Endothelial cell of umbilical vein (primary cell): Measurements from ENCODE around the gene CDK7. TPM values are rescaled to one million over a fixed set of nuclear protein-coding genes. Genes with fewer than 3 reads are reported as not detected.

ENCODE experiments used
- BruUV-seq: library from RNA; stranded (reverse); fragments of 400-500 nt; replicated peaks from 2 replicates; lab custom pipeline; 2021; lab: Mats Ljungman, UMichigan
- CTCF ChIA-PET: fragments of 300-600, 350-600 bp; sonication (Branson Sonifier 250); formaldehyde crosslinking; loops from one replicate; lab custom pipeline; 2021; ENCODE audit warnings: antibody characterized with exemption, inconsistent platforms; lab: Charles Lee
- POLR2A ChIA-PET: fragments of 300-600, 350-600 bp; sonication (Branson Sonifier 250); formaldehyde crosslinking; loops from one replicate; lab custom pipeline; 2021; ENCODE audit warnings: antibody characterized with exemption, inconsistent platforms; lab: Charles Lee
- DNase-seq: peaks from one replicate; pipeline ENCODE4 v3.0.0-alpha.2; 2011; ENCODE audit warnings: low read depth, low spot score
- FAIRE-seq: peaks from 2 replicates; lab custom pipeline; 2011; peaks lifted over from hg19 to GRCh38; lab: Jason Lieb, UNC
- H2AFZ ChIP-seq: 2 replicates; pipeline ENCODE4 v1.6.0; 2012; ENCODE audit warnings: low read depth, low read length, control low read depth, inconsistent platforms
- H3K27ac ChIP-seq: 2 replicates; pipeline ENCODE4 v1.5.1; 2011; ENCODE audit warnings: low read depth, mild to moderate bottlenecking, control low read depth, low read length, moderate library complexity; ENCODE audit not compliant: insufficient read depth
- H3K27me3 ChIP-seq, 2 experiments: 2 replicates each; pipeline versions ENCODE4 v1.6.0 to v1.6.1; 2011; ENCODE audit warnings: low read length in 2 of 2, mixed read lengths in 1 of 2; ENCODE audit not compliant: control insufficient read depth in 2 of 2, insufficient read depth in 2 of 2
- H3K36me3 ChIP-seq, 2 experiments: 2 replicates in 1 of 2; 3 replicates in 1 of 2; pipeline ENCODE4 v1.5.1; 2011; ENCODE audit warnings: low read length in 2 of 2, mild to moderate bottlenecking in 1 of 2, moderate library complexity in 1 of 2; ENCODE audit not compliant: control insufficient read depth in 2 of 2, insufficient read depth in 2 of 2; ENCODE audit errors: extremely low read depth in 1 of 2
- H3K4me1 ChIP-seq: 3 replicates; pipeline ENCODE4 v1.5.1; 2011; ENCODE audit warnings: mild to moderate bottlenecking, low read length; ENCODE audit not compliant: control insufficient read depth, insufficient read depth; ENCODE audit errors: extremely low read depth
- H3K4me2 ChIP-seq: 2 replicates; pipeline ENCODE4 v1.6.1; 2011; ENCODE audit warnings: low read length, control low read depth, mixed read lengths; ENCODE audit not compliant: insufficient read depth
- H3K4me3 ChIP-seq, 3 experiments: fragments of 200-600 bp in 1 of 3; sonication (generic), shearing (Covaris generic) in 1 of 3; replicated peaks in 1 of 3; 2 replicates each; pipeline ENCODE4 v1.5.1; 2011 to 2016; ENCODE audit warnings: control low read depth in 3 of 3, low read length in 3 of 3, mild to moderate bottlenecking in 2 of 3, inconsistent platforms in 1 of 3, low read depth in 1 of 3, moderate library complexity in 1 of 3; ENCODE audit not compliant: insufficient read depth in 1 of 3
- H3K79me2 ChIP-seq: 2 replicates; pipeline ENCODE4 v1.6.0; 2012; ENCODE audit warnings: low read length, inconsistent platforms; ENCODE audit not compliant: control insufficient read depth, insufficient read depth
- H3K9ac ChIP-seq: replicated peaks from 2 replicates; pipeline ENCODE3; 2011; ENCODE audit warnings: low read length, control low read depth; ENCODE audit not compliant: insufficient read depth; ENCODE audit errors: extremely low read depth
- H3K9me1 ChIP-seq: replicated peaks from 3 replicates; pipeline ENCODE4 v1.6.0; 2011; ENCODE audit warnings: mild to moderate bottlenecking, low read length; ENCODE audit not compliant: control insufficient read depth, insufficient read depth; ENCODE audit errors: extremely low read depth
- H3K9me3 ChIP-seq: replicated peaks from 2 replicates; pipeline ENCODE4 v1.5.1; 2012; ENCODE audit warnings: low read length, inconsistent platforms; ENCODE audit not compliant: control insufficient read depth, insufficient read depth
- H4K20me1 ChIP-seq: replicated peaks from 2 replicates; pipeline ENCODE3; 2011; ENCODE audit warnings: mild to moderate bottlenecking, low read length; ENCODE audit not compliant: control insufficient read depth, insufficient read depth; ENCODE audit errors: extremely low read depth
- EZH2 ChIP-seq: IDR thresholded peaks from 2 replicates; pipeline ENCODE4 v1.6.1; 2012; ENCODE audit warnings: borderline replicate concordance, low read depth, mild to moderate bottlenecking, moderate library complexity, low read length, inconsistent platforms; ENCODE audit not compliant: severe bottlenecking
- FOS ChIP-seq: IDR thresholded peaks from 2 replicates; pipeline ENCODE4 v1.6.1; 2011; ENCODE audit warnings: mild to moderate bottlenecking, low read length, moderate library complexity, borderline replicate concordance; ENCODE audit not compliant: insufficient read depth
- GATA2 ChIP-seq: IDR thresholded peaks from 2 replicates; pipeline ENCODE4 v1.7.0; 2011; ENCODE audit warnings: low read depth, mild to moderate bottlenecking, moderate library complexity, mixed read lengths, low read length; ENCODE audit not compliant: insufficient read length, insufficient read depth
- JUN ChIP-seq: IDR thresholded peaks from 2 replicates; pipeline ENCODE4 v1.6.1; 2011; ENCODE audit warnings: borderline replicate concordance, low read depth; ENCODE audit not compliant: insufficient read length, insufficient read depth
- MAX ChIP-seq: IDR thresholded peaks from 2 replicates; pipeline ENCODE4 v1.6.1; 2011; ENCODE audit not compliant: insufficient read depth, insufficient read length
- MYC ChIP-seq: IDR thresholded peaks from one replicate; pipeline ENCODE4 v1.6.1; 2011; ENCODE audit warnings: mild to moderate bottlenecking, low read depth, low read length
- POLR2A ChIP-seq: IDR thresholded peaks from 2 replicates; pipeline ENCODE4 v1.6.1; 2012; ENCODE audit warnings: low read depth, mild to moderate bottlenecking, control low read depth, low read length
- POLR2AphosphoS5 ChIP-seq: IDR thresholded peaks from 2 replicates; pipeline ENCODE4 v1.6.1; 2012; ENCODE audit warnings: low read depth, mild to moderate bottlenecking, control low read depth, low read length, moderate library complexity; ENCODE audit not compliant: insufficient read depth
- dilution Hi-C: fragments of 300-500 bp; cut with MboI; formaldehyde crosslinking; loops from one replicate; pipeline ENCODE4 v1.15.0; 2019; ENCODE audit warnings: low sequenced_read_pairs; ENCODE audit not compliant: extremely low pct_ligation_motif_present
- intact Hi-C: fragments of 100-400 bp; cut with micrococcal nuclease; formaldehyde crosslinking; loops from one replicate; pipeline ENCODE4 v1.10.0; 2022
- polyA plus RNA-seq, 4 experiments: library from polyadenylated mRNA; depleted of rRNA in 3 of 4; stranded (reverse) in 3 of 4; unstranded in 1 of 4; fragments of >200 nt; gene quantifications; 2 replicates each; pipeline versions ENCODE4 v1.2.1 to v1.2.3, GENCODE V29; 2011 to 2012; ENCODE audit warnings: missing spikeins in 1 of 4
- total RNA-seq: library from RNA; stranded (reverse); gene quantifications from 2 replicates; pipeline ENCODE4 v1.2.3, GENCODE V29; 2021
- TF ChIP-seq, protein P1 (sequence below), 2 donors: IDR thresholded peaks; 1 replicate in 1 of 2; 2 replicates in 1 of 2; pipeline ENCODE4 v1.5.1; 2011; ENCODE audit warnings: low read length in 2 of 2, mild to moderate bottlenecking in 2 of 2, moderate library complexity in 2 of 2, control low read depth in 1 of 2, inconsistent platforms in 1 of 2, low read depth in 1 of 2; ENCODE audit not compliant: insufficient read depth in 1 of 2; ENCODE audit errors: extremely low read depth in 1 of 2

Gene CDK7
- total and polyA plus RNA-seq, 2 donors (not counting 3 experiments of a cell fraction or from before 2014, with no cell fraction given): 24.6 to 38.1 TPM

- Histone ChIP-seq H3K4me3 (no peak overlapping the region), H3K9me1 (no peaks in the 10 kb centered on the region), H2AFZ (no peak overlapping the region), H3K4me2 (no peak overlapping the region), H3K36me3 (peaks cover 0 to 5% of the 10 kb centered on the region in 2 experiments), H3K27me3 (no peaks in the 10 kb centered on the region), H3K4me1 (no peaks in the 10 kb centered on the region), H3K79me2 (no peaks in the 10 kb centered on the region), H4K20me1 (no peaks in the 10 kb centered on the region), H3K9me3 (no peaks in the 10 kb centered on the region), H3K27ac (no peak overlapping the region), H3K9ac (no peak overlapping the region)
- no peak for DNase-seq
- BruUV-seq: no TSS peak
- no peak for FAIRE-seq
- POLR2A ChIA-PET: no interaction called here
- CTCF ChIA-PET: interaction anchor here (0.8 kb wide), 1 partner anchor 11 kb away, joined by 3 read pairs; no protein-coding TSS in a partner anchor
- TF ChIP-seq POLR2AphosphoS5 (no peak), MAX (no peak)
- dilution Hi-C loops: no loop called here
- intact Hi-C loops: no loop called here
Measured at GRCh38 chr5:69224520-69224919, 10.2 kb upstream of the CDK7 start.

DNA sequence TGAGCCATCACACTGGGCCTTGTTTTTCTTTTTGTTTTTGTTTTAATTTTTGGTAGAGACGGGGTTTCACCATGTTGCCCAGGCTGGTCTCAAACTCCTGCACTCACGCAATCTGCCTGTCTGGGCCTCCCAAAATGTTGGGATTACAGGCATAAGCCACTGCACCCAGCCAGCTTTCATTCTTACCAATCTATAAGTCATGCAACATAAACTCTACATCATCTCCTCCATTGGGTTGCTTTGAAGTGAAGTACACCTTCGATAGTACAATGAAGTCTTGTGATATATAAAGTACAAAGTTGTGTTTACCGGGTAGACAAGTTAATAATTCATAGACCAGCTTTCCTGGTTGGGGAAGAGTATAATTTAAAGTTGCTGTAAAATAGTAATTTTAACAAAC, 8.8 kb upstream of the CDK7 start:
- Histone ChIP-seq H3K4me2 (no peak overlapping the region), H3K9me1 (no peaks in the 10 kb centered on the region), H4K20me1 (no peaks in the 10 kb centered on the region), H3K9me3 (no peaks in the 10 kb centered on the region), H3K9ac (no peak overlapping the region), H2AFZ (no peak overlapping the region), H3K36me3 (peaks cover 0 to 5% of the 10 kb centered on the region in 2 experiments), H3K27me3 (no peaks in the 10 kb centered on the region), H3K4me3 (no peak overlapping the region), H3K27ac (no peak overlapping the region), H3K79me2 (no peaks in the 10 kb centered on the region), H3K4me1 (no peaks in the 10 kb centered on the region)
- DNase-seq: no peak
- dilution Hi-C loops (no loop called here), intact Hi-C loops (no loop called here)
- TF ChIP-seq POLR2A (no peak), MAX (no peak), MYC (no peak), EZH2 (no peak), GATA2 (no peak), POLR2AphosphoS5 (no peak), JUN (no peak), FOS (no peak)
- TF ChIP-seq, protein P1, sequence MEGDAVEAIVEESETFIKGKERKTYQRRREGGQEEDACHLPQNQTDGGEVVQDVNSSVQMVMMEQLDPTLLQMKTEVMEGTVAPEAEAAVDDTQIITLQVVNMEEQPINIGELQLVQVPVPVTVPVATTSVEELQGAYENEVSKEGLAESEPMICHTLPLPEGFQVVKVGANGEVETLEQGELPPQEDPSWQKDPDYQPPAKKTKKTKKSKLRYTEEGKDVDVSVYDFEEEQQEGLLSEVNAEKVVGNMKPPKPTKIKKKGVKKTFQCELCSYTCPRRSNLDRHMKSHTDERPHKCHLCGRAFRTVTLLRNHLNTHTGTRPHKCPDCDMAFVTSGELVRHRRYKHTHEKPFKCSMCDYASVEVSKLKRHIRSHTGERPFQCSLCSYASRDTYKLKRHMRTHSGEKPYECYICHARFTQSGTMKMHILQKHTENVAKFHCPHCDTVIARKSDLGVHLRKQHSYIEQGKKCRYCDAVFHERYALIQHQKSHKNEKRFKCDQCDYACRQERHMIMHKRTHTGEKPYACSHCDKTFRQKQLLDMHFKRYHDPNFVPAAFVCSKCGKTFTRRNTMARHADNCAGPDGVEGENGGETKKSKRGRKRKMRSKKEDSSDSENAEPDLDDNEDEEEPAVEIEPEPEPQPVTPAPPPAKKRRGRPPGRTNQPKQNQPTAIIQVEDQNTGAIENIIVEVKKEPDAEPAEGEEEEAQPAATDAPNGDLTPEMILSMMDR (IDR thresholded peaks at IDR 0.05; ENCODE audit: extremely low read depth in 1 of 2, insufficient read depth in 1 of 2, low read depth in 1 of 2, low read length in 2 of 2): no peak
- no TSS peak for BruUV-seq
- no peak for FAIRE-seq
- POLR2A ChIA-PET: no interaction called here
- CTCF ChIA-PET: no interaction called here
